Mucosa of rectum (tissue), 2 donors: Measurements from ENCODE around the gene PRICKLE2.

ENCODE experiments used
- H3K27ac ChIP-seq, 2 donors: one replicate each; pipeline ENCODE4 v1.7.0; 2013; ENCODE audit warnings: inconsistent platforms in 2 of 2, low read depth in 2 of 2, low read length in 2 of 2
- H3K27me3 ChIP-seq, 2 donors: one replicate each; pipeline ENCODE4 v1.7.0; 2013; ENCODE audit warnings: low read length in 2 of 2; ENCODE audit not compliant: control insufficient read depth in 2 of 2, insufficient read depth in 2 of 2
- H3K36me3 ChIP-seq, 2 donors: one replicate each; pipeline ENCODE4 v1.7.0; 2013; ENCODE audit warnings: low read length in 2 of 2; ENCODE audit not compliant: control insufficient read depth in 2 of 2, insufficient read depth in 2 of 2
- H3K4me1 ChIP-seq, 2 donors: one replicate each; pipeline ENCODE4 v1.7.0; 2013; ENCODE audit warnings: low read length in 2 of 2, mild to moderate bottlenecking in 1 of 2; ENCODE audit not compliant: control insufficient read depth in 2 of 2, insufficient read depth in 2 of 2
- H3K4me3 ChIP-seq, 2 donors: one replicate each; pipeline ENCODE4 v1.7.0; 2013; ENCODE audit warnings: low read length in 2 of 2
- H3K9ac ChIP-seq, 2 donors: one replicate each; pipeline ENCODE4 v1.7.0; 2013; ENCODE audit warnings: low read length in 2 of 2, low read depth in 1 of 2, mild to moderate bottlenecking in 1 of 2
- H3K9me3 ChIP-seq, 2 donors: one replicate each; pipeline ENCODE4 v1.7.0; 2013; ENCODE audit warnings: low read length in 2 of 2; ENCODE audit not compliant: control insufficient read depth in 2 of 2
- donor health status: healthy.
- donor health status: Normal muscosa, but diverticular disease.

Gene PRICKLE2

GRCh38 chr3:64221571-64222257 is 3.6 kb downstream of the PRICKLE2 start:
- H3K4me1 ChIP-seq, result peaks cover 2 to 7% of the 10 kb centered on the region in 2 donors
- no peak overlapping the region for H3K9ac ChIP-seq
- H3K27me3 ChIP-seq, result no peaks in the 10 kb centered on the region
- H3K9me3 ChIP-seq, result no peaks in the 10 kb centered on the region
- peak overlapping the region; percentile 6 to 16 for H3K27ac ChIP-seq
- H3K36me3 ChIP-seq, result no peaks in the 10 kb centered on the region
- H3K4me3 ChIP-seq, result no peak overlapping the region

- Histone ChIP-seq H3K27ac (peak overlapping the region; percentile 16 to 32), H3K9ac (no peak overlapping the region), H3K36me3 (no peaks in the 10 kb centered on the region), H3K27me3 (no peaks in the 10 kb centered on the region), H3K4me1 (peaks cover 2 to 10% of the 10 kb centered on the region in 2 donors), H3K4me3 (no peak overlapping the region), H3K9me3 (no peaks in the 10 kb centered on the region)
Measured at GRCh38 chr3:64220161-64220914, 4.9 kb downstream of the PRICKLE2 start.

- no peaks in the 10 kb centered on the region for H3K36me3 ChIP-seq
- H3K4me3 ChIP-seq, result no peak overlapping the region
- no peaks in the 10 kb centered on the region for H3K27me3 ChIP-seq
- no peak overlapping the region for H3K9ac ChIP-seq
- peaks cover 0 to 10% of the 10 kb centered on the region in 2 donors for H3K4me1 ChIP-seq
- H3K27ac ChIP-seq, result no peak overlapping the region
- H3K9me3 ChIP-seq, result no peaks in the 10 kb centered on the region
Measured at GRCh38 chr3:64218746-64219145, 6.5 kb downstream of the PRICKLE2 start.

- Histone ChIP-seq H3K9ac (no peak overlapping the region), H3K27ac (no peak overlapping the region), H3K4me3 (no peak overlapping the region), H3K27me3 (no peaks in the 10 kb centered on the region), H3K9me3 (no peaks in the 10 kb centered on the region), H3K4me1 (peaks cover 0 to 10% of the 10 kb centered on the region in 2 donors), H3K36me3 (no peaks in the 10 kb centered on the region)
Measured at GRCh38 chr3:64218329-64218728, 6.9 kb downstream of the PRICKLE2 start.

- no peak overlapping the region for H3K4me3 ChIP-seq
- H3K4me1 ChIP-seq, result peaks cover 0 to 10% of the 10 kb centered on the region in 2 donors
- H3K9ac ChIP-seq, result no peak overlapping the region
- H3K27me3 ChIP-seq, result no peaks in the 10 kb centered on the region
- no peak overlapping the region for H3K27ac ChIP-seq
- H3K9me3 ChIP-seq, result no peaks in the 10 kb centered on the region
- no peaks in the 10 kb centered on the region for H3K36me3 ChIP-seq
Measured at GRCh38 chr3:64216274-64217147, 8.8 kb downstream of the PRICKLE2 start.

GRCh38 chr3:64215559-64215958 is 9.7 kb downstream of the PRICKLE2 start:
- Histone ChIP-seq H3K36me3 (no peaks in the 10 kb centered on the region), H3K9me3 (no peaks in the 10 kb centered on the region), H3K4me1 (peaks cover 0 to 7% of the 10 kb centered on the region in 2 donors), H3K27ac (no peak overlapping the region), H3K9ac (no peak overlapping the region), H3K4me3 (no peak overlapping the region), H3K27me3 (no peaks in the 10 kb centered on the region)

- Histone ChIP-seq H3K4me3 (no peak overlapping the region), H3K36me3 (no peaks in the 10 kb centered on the region), H3K27me3 (no peaks in the 10 kb centered on the region), H3K9ac (no peak overlapping the region), H3K4me1 (peaks cover 0 to 3% of the 10 kb centered on the region in 2 donors), H3K9me3 (no peaks in the 10 kb centered on the region), H3K27ac (no peak overlapping the region)
Measured at GRCh38 chr3:64215103-64215502, 10.2 kb downstream of the PRICKLE2 start.

GRCh38 chr3:64214381-64215018 is 10.8 kb downstream of the PRICKLE2 start:
- Histone ChIP-seq H3K4me1 (peaks cover 0 to 3% of the 10 kb centered on the region in 2 donors), H3K4me3 (no peak overlapping the region)

GRCh38 chr3:64213962-64214379 is 11.3 kb downstream of the PRICKLE2 start:
- peaks cover 0 to 3% of the 10 kb centered on the region in 2 donors for H3K4me1 ChIP-seq
- no peak overlapping the region for H3K9ac ChIP-seq
- no peaks in the 10 kb centered on the region for H3K36me3 ChIP-seq
- no peaks in the 10 kb centered on the region for H3K9me3 ChIP-seq
- H3K4me3 ChIP-seq, result no peak overlapping the region
- no peaks in the 10 kb centered on the region for H3K27me3 ChIP-seq
- peak overlapping the region; percentile 1 to 20 for H3K27ac ChIP-seq

More at GRCh38 chr3:64214381-64215018, 10.8 kb downstream of the PRICKLE2 start:
- no peaks in the 10 kb centered on the region for H3K36me3 ChIP-seq
- H3K27me3 ChIP-seq, result no peaks in the 10 kb centered on the region
- H3K9ac ChIP-seq, result no peak overlapping the region
- H3K9me3 ChIP-seq, result no peaks in the 10 kb centered on the region
- peak overlapping the region; percentile 1 to 20 for H3K27ac ChIP-seq
